IPS-18a (cell line): ENCODE measurements around the gene ZRANB2.

ENCODE experiments used
- H3K27ac ChIP-seq: one replicate; pipeline ENCODE4 v1.5.1; 2013; ENCODE audit warnings: low read length
- H3K27me3 ChIP-seq: one replicate; pipeline ENCODE4 v1.6.1; 2013; ENCODE audit warnings: mild to moderate bottlenecking, low read length; ENCODE audit not compliant: control insufficient read depth, insufficient read depth
- H3K36me3 ChIP-seq: one replicate; pipeline ENCODE4 v1.6.1; 2013; ENCODE audit warnings: low read depth, low read length; ENCODE audit not compliant: control insufficient read depth
- H3K4me1 ChIP-seq: one replicate; pipeline ENCODE4 v1.6.1; 2013; ENCODE audit warnings: low read depth, low read length; ENCODE audit not compliant: control insufficient read depth
- H3K4me3 ChIP-seq: one replicate; pipeline ENCODE4 v1.5.1; 2013; ENCODE audit warnings: low read length
- H3K9ac ChIP-seq: one replicate; pipeline ENCODE4 v1.6.1; 2013; ENCODE audit warnings: mild to moderate bottlenecking, low read length, moderate library complexity
- H3K9me3 ChIP-seq: one replicate; pipeline ENCODE4 v1.6.1; 2013; ENCODE audit warnings: low read depth, low read length; ENCODE audit not compliant: control insufficient read depth

ZRANB2 gene

DNA sequence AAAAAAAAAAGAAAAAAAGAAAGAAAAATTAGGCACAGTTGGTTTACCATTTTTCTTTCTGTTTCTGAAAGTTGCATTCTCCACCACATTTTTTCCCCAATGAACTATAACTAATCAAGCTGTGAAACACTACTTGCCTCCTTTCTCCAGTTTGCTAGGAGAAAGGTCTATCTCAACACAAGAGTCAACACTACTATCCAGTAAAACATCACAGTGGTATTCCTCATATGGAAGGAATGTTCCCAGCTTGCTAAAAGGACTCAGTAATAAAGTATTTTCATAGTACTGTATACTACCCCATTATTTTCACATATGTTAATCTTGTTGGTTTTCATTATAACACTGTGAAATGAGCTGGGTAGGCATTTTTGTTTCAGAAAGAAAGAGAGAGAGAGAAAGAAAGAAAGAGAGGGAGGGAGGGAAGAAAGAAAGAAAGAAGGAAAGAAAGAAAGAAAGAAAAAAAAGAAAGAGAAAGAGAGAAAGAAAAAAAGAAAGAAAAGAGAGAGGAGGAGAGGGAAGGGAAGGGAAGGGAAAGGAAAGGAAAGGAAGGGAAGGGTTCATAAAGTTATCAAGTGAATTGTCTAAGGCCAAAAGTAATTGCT, 41.1 kb downstream of the ZRANB2 start:
- Histone ChIP-seq H3K27me3 (no peaks in the 10 kb centered on the region), H3K4me1 (no peaks in the 10 kb centered on the region), H3K9ac (no peak overlapping the region), H3K9me3 (no peaks in the 10 kb centered on the region), H3K36me3 (no peaks in the 10 kb centered on the region), H3K27ac (no peak overlapping the region), H3K4me3 (no peak overlapping the region)

- Histone ChIP-seq H3K27me3 (no peaks in the 10 kb centered on the region), H3K9ac (no peak overlapping the region), H3K27ac (no peak overlapping the region), H3K4me1 (no peaks in the 10 kb centered on the region), H3K9me3 (no peaks in the 10 kb centered on the region), H3K4me3 (no peak overlapping the region), H3K36me3 (no peaks in the 10 kb centered on the region)
These were observed 41.9 kb downstream of the ZRANB2 start for GRCh38 chr1:71038942-71039341.

DNA sequence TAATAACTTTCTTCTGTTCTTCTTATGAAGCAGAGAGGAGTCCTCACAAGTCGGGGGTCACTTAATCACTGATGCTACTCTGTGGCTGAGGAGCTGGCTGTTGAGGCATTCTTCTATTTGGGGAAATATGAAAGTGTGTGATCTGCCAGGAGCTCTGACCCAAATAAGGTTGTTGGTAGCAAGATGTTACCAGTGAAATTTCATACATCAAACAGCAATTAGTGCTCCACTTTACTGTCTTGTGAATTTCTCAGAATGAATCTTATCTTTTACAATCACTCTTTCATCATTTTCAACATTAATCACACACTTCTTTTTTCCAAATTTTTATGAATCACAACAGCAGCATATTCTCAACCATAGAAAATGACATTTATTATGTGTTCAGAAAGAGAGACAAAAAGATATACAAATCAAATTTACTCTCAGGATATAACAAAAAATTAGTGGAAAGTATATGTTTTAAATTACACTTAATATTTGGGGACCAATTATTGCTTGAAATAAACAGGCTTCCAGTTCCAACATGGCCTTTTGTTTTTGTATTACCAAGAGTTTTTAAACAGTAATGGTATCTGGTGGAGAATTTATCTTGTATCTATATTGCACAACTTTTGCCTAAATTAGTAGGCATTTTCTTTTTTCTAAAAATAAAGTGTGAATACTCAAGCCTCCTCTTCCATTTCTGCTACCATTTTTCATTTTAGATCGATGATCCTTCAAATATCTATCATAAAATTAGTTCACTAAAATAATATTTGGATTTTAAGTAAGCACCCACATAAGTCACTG, 42.8 kb downstream of the ZRANB2 start:
- H3K9ac ChIP-seq: no peak overlapping the region
- H3K4me3 ChIP-seq: no peak overlapping the region
- no peaks in the 10 kb centered on the region for H3K9me3 ChIP-seq
- H3K4me1 ChIP-seq: no peaks in the 10 kb centered on the region
- H3K27me3 ChIP-seq: no peaks in the 10 kb centered on the region
- H3K27ac ChIP-seq: no peak overlapping the region
- no peaks in the 10 kb centered on the region for H3K36me3 ChIP-seq

GRCh38 chr1:71037066-71037465, 43.8 kb downstream of the ZRANB2 start:
- Histone ChIP-seq H3K27ac (no peak overlapping the region), H3K36me3 (no peaks in the 10 kb centered on the region), H3K27me3 (no peaks in the 10 kb centered on the region), H3K9ac (no peak overlapping the region), H3K4me3 (no peak overlapping the region), H3K4me1 (no peaks in the 10 kb centered on the region), H3K9me3 (no peaks in the 10 kb centered on the region)

GRCh38 chr1:71033136-71033535, 47.7 kb downstream of the ZRANB2 start:
- Histone ChIP-seq H3K27me3 (no peaks in the 10 kb centered on the region), H3K9ac (no peak overlapping the region), H3K36me3 (no peaks in the 10 kb centered on the region), H3K27ac (no peak overlapping the region), H3K4me1 (no peaks in the 10 kb centered on the region), H3K4me3 (no peak overlapping the region), H3K9me3 (no peaks in the 10 kb centered on the region)

DNA sequence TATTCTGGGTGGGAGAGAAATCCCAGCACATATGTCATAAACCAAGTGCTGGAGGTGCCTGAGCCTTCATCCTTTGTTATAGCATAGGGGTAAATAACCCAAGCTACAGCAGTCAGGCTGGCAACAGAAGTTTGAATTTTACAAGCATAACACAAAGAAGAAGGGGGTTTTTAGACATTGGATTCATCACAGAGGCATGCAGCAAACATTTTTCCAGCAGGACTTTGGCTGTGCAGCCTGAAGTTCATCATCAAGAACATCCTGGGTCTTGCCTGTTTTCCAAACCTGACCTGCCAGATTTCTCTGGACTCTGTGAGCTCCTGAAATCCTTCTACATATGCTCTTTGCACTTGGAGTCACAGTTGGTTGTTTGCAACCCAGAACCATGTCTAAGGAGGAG, 49.4 kb downstream of the ZRANB2 start:
- H3K27ac ChIP-seq: no peak overlapping the region
- no peak overlapping the region for H3K4me3 ChIP-seq
- H3K9ac ChIP-seq: no peak overlapping the region
- no peaks in the 10 kb centered on the region for H3K27me3 ChIP-seq
- H3K36me3 ChIP-seq: no peaks in the 10 kb centered on the region
- no peaks in the 10 kb centered on the region for H3K9me3 ChIP-seq
- H3K4me1 ChIP-seq: no peaks in the 10 kb centered on the region

GRCh38 chr1:71030026-71030425, 50.8 kb downstream of the ZRANB2 start:
- H3K9me3 ChIP-seq: no peaks in the 10 kb centered on the region
- H3K27me3 ChIP-seq: no peaks in the 10 kb centered on the region
- H3K36me3 ChIP-seq: no peaks in the 10 kb centered on the region
- H3K27ac ChIP-seq: no peak overlapping the region
- no peak overlapping the region for H3K9ac ChIP-seq
- H3K4me1 ChIP-seq: no peaks in the 10 kb centered on the region
- no peak overlapping the region for H3K4me3 ChIP-seq

DNA sequence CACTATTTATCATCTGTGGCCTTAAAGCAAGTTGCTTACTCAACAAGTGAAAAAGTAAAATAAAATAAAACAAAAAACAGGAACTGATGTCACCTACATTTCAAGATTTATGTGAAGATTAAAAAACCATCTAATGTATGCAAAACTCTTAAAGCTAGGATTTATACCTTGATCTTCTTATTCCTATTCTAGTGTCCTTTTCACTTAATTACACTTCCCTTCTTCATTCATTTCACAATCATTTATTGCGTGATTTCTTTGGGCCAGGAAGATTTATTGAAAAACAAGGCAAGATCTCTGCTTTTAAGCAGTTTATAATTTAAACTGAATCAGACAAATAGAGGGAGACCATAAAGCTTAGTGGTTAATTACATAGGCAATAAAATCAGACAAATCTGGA, 51.9 kb downstream of the ZRANB2 start:
- H3K4me1 ChIP-seq: no peaks in the 10 kb centered on the region
- H3K4me3 ChIP-seq: no peak overlapping the region
- no peak overlapping the region for H3K27ac ChIP-seq
- no peaks in the 10 kb centered on the region for H3K9me3 ChIP-seq
- no peaks in the 10 kb centered on the region for H3K27me3 ChIP-seq
- no peak overlapping the region for H3K9ac ChIP-seq
- no peaks in the 10 kb centered on the region for H3K36me3 ChIP-seq

GRCh38 chr1:71027991-71028390, 52.8 kb downstream of the ZRANB2 start:
- H3K9me3 ChIP-seq: no peaks in the 10 kb centered on the region
- H3K27ac ChIP-seq: no peak overlapping the region
- H3K4me1 ChIP-seq: no peaks in the 10 kb centered on the region
- no peaks in the 10 kb centered on the region for H3K36me3 ChIP-seq
- no peak overlapping the region for H3K4me3 ChIP-seq
- no peak overlapping the region for H3K9ac ChIP-seq
- H3K27me3 ChIP-seq: no peaks in the 10 kb centered on the region

GRCh38 chr1:71026093-71026492, 54.7 kb downstream of the ZRANB2 start:
- no peaks in the 10 kb centered on the region for H3K36me3 ChIP-seq
- no peaks in the 10 kb centered on the region for H3K27me3 ChIP-seq
- H3K9ac ChIP-seq: no peak overlapping the region
- H3K9me3 ChIP-seq: no peaks in the 10 kb centered on the region
- H3K4me1 ChIP-seq: no peaks in the 10 kb centered on the region
- H3K4me3 ChIP-seq: no peak overlapping the region
- H3K27ac ChIP-seq: no peak overlapping the region

DNA sequence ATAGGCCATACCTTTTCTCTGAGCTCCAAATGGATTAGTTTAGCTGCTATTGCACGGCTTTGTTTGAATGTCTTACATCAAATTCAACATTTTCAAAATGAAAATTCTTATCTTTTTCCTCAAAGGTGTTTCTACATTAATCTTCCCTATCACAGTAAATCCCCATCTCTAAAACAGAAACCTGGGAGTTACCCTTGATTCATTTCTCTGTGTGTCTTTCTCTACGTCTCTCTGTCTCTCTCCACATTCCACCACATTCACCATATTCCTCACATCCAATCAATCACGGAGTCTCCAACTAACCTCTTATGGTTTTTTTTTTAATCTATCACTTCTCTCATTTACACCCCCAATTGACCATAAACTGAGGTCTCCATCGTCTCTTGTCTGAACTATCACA, 57.3 kb downstream of the ZRANB2 start:
- H3K9ac ChIP-seq: no peak overlapping the region
- no peaks in the 10 kb centered on the region for H3K36me3 ChIP-seq
- H3K4me1 ChIP-seq: no peaks in the 10 kb centered on the region
- H3K27ac ChIP-seq: no peak overlapping the region
- no peak overlapping the region for H3K4me3 ChIP-seq
- no peaks in the 10 kb centered on the region for H3K27me3 ChIP-seq
- H3K9me3 ChIP-seq: no peaks in the 10 kb centered on the region
